GM08714 (cell line): ENCODE data around the gene SAPCD2.

Source experiments
- H3K4me3 ChIP-seq: fragments of 200-500 bp; sonication (Bioruptor generic); 2 replicates; pipeline ENCODE4 v1.5.1; 2014; ENCODE audit warnings: mild to moderate bottlenecking, low read length, inconsistent platforms
- ZNF274 ChIP-seq: IDR thresholded peaks from 2 replicates; pipeline ENCODE4 v1.6.1; 2012; ENCODE audit warnings: mild to moderate bottlenecking, low read depth, low read length

Gene SAPCD2

DNA sequence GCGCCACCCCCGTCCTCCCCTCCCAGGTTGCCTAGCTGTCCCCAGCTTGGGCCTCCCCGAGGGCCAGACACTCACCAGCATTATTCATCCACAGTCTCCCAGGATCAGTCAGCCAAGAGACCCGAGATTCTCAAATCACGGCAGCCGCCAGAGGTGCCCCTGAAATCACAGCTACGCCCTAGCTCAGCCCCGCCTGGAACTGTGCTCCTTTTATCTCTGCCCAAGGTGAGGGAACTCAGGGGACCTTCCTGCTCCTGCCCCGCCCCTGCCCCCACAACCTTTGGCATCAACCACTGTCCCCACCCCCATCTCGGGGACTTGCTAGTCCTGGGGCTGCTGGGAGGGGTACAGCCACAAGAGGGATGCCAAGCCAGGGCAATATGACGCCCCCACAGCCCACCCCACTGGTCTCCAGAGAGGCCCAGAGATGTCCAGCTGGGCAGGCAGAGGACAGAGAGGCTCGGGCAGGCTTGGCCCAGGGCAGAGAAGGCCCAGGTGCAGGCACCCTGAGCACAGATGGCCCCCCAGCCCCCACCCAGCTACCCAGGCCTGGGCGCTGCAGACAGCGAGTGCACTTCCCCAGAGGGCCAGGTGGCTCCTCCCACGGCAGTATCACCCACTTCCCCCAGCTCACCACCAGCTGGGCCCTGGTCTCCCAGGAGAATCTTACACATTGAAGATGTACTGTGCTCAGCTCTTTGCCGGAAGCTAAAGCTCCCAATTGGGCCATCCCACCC, 38.3 kb downstream of the SAPCD2 start, which contains the start of gene FUT7:
Gene FUT7 (minus strand): TSS at position 185 of the 737 bp plus-strand sequence. CDS start 97 bp downstream, at position 88.
- TF ChIP-seq ZNF274 = no peak
- H3K4me3 ChIP-seq = no peak within 1 kb of the TSS

DNA sequence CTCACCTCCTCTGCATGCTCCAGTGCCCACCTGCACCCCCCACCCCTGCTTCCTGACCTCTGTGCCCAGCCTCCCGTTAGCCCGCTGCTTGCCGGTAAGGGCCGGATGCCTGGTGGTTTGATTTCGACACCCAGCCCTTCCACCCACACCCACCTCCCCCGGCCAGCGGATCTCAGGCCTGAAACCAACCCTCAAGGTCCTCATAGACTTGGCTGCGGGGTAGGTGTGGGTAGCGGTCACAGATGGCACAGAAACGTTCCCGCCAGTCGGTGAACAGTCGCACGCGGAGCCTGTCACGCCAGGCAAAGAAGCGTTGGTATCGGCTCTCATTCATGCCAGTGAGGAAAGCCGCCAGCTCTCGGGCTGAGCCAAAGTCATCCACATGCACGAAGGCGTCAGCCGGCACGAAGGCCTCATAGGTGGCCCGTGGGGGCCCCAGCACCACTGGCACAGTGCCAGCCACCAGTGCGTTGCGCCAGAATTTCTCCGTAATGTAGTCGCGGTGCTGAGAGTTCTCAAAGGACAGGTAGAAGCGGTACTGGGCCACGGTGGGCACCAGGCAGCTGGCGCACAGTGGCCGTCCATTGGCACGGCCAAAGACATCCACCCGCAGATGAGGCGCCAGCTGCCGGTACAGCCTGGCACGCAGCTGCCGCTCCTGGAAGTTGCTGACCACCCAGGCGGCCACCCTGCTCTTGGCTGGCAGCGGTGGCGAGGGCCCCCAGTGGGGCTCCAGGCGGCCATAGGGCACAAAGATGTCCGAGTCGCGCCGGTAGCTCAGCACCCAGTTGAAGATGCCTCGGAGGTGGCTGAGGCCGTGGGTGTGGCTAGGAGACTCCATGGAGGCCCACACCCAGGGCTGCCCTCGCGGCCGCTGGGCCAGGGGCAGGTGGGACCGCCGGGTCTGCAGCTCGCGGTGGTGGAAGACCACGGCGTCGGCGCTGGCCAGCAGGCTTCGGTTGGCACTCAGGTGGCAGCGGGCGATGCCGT, 39.5 kb downstream of the SAPCD2 start:
- no peak for TF ChIP-seq ZNF274
- no peak overlapping the region for H3K4me3 ChIP-seq

DNA sequence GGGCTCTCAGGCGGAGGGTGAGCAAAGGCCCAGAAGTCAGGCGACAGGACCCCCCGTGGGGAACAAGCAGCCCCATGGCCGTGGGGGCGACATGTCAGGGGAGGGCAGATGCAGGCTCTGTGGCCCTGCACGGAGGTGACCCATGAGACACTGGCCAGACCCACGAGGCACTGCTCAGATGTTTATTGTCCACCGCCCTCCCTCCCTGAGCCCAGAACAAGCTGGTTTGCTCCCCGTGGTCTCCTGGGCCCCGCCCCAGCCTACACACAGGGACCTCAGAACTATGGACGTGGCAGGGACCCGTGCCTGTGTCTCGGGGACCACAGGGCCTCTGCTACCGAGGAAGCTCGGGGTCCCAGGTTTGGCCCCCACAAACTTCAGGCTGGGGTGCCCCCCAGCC, 40.4 kb downstream of the SAPCD2 start:
- TF ChIP-seq ZNF274 = no peak
- H3K4me3 ChIP-seq = no peak overlapping the region

DNA sequence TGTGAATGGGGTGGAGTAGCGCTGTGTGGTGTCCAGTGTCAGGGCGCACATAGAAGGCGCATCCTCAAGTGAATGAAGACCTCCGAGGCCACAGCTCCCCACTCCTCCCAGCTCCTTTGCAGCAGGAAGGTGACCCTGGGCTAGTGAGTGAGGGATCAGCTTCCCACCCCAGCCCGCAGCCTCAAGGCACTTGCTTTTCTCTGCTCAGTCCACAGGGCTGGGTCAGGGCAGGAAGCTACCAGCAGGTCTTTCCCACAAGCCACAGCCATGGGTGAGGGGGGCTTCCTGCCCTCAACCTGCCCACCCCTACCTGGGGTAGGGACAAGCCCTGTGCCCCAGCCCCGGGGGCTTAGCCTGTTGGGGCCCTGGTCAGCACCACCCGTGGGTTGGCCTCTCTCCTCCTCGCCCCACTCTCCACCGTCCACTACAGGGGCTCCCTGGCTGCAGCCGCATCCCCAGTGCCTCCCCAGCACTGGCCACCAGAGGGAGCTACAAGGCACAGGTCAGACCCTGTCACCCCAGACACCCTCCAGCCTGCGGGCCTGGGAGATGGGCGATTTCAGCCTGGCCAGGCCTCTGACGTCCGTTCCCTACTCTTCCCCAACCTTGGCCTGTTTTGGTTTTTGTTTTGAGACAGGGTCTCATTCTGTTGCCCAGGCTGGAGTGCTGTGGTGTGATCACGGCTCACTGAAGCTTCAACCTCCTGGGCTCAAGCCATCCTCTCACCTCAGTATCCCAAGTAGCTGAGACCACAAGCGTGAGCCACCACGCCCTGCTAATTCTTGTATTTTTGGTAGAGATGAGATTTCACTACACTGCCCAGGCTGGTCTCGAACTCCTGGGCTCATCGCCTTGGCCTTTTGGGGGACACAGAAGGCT, 41.1 kb downstream of the SAPCD2 start:
- H3K4me3 ChIP-seq = no peak overlapping the region
- no peak for TF ChIP-seq ZNF274

DNA sequence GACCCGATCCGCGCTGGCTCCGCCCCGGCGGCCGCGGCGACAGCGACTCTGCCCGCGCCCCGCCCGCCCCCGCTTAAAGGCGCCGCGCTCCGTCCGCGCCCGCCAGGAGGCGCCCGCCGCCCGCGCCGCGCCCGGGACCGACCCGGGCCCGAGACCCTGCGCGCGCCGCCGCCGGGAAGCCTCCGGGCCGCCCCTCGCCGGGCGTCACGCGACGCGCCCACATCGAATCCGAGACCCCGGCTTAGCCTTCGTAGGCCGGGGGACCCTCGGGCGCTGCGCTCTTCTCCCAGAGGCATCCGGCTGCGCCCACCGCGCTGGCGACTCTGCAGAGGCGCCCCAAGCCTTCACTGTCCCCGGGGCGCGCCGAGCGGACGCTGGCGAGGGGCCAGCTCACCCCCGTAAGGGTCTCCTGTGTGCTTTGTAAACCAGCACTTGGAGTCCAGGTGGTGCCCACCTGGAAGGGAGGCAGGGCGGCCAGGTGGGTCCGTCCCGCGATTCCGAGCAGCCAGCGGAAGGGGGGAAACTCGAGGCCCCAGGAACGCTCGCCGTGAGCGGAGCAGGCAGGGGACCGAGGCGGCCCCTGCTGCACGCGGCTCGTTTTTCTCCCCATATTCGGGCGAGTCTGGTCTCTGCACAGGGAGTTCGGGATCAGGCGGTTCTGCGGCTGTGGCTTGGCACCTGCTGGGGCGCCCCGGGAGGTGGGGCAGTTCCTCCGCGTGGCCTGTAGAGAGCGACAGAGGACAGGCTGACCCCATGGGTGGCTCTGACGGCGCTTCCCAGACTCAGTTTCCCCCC, 41.9 kb downstream of the SAPCD2 start:
- no peak for TF ChIP-seq ZNF274
- peak overlapping the region; percentile 16; the same call in 1 of the 2 replicates for H3K4me3 ChIP-seq

DNA sequence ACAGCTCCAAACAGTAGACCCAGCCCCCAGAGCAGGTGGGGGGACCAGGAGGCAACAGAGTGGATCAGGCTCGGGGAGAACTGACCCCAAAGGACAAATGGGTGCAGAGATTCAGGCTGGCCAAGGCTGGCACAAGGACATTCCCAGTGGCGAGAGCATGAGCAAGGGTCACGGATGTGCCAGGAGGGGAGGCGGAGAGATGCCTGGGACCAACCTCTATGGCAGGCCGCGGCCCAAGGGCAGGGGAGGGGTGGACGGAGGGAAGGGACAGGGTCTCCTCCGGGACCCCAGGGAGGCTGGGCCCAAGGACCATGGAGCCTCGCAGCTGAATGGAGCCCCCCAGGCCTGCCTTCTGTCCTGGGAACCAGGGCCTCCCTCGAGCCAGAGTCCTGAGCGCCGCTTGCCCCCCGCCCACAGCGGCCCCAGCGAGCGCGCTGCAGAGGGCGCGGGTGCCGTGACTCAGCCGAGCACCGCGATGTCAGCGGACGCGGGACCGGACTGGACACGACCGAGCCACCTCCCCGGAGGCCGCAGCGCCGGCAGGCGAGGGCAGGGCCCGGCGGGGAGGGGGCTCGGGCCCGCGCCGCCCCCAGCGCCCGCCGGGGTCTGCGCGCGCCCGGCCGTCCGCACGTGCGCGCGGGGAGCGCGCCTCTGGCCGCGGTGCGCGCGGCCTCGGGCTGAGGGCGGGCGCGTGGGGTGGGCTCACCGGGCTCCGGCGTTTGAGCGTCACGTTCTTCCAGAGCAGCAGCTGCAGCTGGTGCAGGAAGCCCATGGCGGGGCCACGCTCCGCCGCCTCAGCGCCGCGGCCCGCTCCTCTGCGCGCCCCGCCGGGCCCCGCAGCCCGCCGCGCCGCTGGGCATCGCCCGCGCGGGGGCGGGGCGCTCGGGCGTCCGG, 42.7 kb downstream of the SAPCD2 start, which contains the start of gene ABCA2:
Gene ABCA2 (minus strand): TSS at position 869 of the 894 bp plus-strand sequence. CDS start 97 bp downstream, at position 772.
- TF ChIP-seq ZNF274 = no peak
- peak within 1 kb of the TSS; percentile 16; the same call in 1 of the 2 replicates for H3K4me3 ChIP-seq

DNA sequence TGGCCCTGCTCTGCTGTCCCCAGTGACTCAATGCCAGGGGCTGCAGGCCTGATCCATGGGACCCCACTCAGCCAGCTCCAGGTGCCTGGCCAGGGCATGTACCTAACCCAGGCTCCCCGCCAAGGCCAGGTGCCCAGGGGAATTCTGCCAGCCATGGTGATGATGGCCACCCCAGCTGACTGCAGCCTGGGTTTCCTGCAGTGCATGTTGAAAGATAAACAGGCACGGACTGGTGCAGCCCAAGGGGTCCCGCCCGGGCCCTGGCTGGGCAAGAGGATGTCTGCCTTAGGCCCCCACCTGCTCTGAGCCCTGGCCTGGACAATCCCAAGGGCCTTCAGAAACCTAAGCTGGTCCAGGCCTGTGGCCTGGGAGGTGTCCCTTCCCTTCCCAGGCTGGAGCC, 43.5 kb downstream of the SAPCD2 start:
- H3K4me3 ChIP-seq = no peak overlapping the region
- TF ChIP-seq ZNF274 = no peak

DNA sequence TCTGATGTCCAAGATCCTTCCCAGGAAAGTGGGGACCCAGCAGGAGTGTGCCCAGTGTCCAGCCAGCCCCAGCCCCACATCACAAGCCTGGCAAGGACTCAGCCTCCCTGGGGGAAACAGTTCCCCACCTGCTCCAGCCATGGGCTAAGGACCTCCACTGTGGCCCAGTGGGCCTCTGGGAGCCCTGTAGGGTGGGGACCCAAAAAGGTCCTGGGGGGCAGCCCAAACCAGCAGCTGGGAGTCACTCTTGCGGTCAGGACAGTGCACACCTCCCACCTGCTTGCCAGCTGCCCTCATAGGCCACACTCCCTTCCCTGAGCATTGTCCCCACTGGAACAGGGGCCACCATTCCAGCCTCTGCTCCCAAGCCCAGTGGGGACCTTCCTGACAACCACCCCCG, 44.0 kb downstream of the SAPCD2 start:
- no peak for TF ChIP-seq ZNF274

DNA sequence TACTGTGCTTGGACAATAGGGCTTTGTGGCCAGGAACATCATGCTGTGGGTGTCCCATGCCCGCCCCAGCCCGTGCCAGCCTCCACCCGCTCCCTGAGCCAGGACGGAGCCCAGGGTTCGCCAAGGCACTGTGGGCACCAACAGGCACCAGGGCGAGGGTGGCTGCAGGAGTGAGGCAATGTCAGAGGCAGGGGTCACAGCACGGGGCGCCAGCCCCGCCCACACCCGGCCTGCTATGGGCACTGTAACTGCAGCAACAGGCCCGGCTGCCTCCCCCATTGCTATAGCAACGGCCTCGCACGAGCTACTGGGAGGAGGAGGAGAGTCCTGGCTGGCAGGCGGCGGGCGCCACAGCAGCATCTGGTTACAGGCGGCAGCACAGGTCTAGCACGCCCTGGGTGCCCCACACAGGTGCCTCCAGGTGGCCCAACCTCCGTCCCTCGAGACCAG, 44.8 kb downstream of the SAPCD2 start:
- no peak for TF ChIP-seq ZNF274
- H3K4me3 ChIP-seq = no peak overlapping the region

More for the DNA sequence above, 44.0 kb downstream of the SAPCD2 start:
- no peak overlapping the region for H3K4me3 ChIP-seq

DNA sequence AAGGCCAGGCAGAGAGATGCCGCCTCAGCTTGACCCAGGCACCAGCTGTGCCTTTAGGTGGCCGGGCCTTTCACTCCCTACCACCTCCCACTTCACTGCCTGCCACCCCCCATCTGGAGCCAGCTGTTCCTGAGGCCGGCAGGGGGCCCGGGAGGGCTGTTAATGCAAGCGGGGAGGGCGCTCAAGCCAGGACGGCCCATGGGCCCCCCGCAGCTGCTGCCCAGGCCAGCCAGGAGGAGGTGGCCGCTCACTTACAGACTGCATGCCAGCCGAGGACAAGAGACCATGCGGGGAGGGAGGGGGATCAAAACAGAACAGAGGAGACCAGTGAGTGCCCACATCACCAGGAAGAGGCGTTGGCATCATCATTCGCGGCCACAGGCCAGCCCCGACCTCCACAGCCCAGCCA, 46.8 kb downstream of the SAPCD2 start:
- TF ChIP-seq ZNF274 = no peak
- no peak overlapping the region for H3K4me3 ChIP-seq

DNA sequence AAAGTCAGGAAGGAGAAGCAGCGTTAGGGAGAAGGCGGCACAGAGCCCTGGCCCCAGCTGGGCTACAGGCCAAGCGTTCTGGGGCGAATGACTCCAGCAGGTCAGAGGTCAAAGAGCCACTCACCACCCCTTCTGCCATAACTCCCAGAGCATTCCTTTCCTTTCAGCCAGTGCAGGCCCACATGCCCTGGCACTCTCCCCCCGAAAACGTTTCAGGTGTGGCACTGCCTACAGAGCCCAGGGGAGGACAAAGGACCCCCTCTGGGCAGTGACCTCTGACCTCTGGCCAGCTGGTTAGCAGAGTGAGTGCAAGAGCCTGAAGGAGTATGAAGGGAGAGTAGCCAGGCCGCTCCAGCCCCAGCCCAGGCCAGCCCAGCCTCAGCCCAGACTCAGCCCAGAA, 47.2 kb downstream of the SAPCD2 start:
- H3K4me3 ChIP-seq = no peak overlapping the region
- TF ChIP-seq ZNF274 = no peak

DNA sequence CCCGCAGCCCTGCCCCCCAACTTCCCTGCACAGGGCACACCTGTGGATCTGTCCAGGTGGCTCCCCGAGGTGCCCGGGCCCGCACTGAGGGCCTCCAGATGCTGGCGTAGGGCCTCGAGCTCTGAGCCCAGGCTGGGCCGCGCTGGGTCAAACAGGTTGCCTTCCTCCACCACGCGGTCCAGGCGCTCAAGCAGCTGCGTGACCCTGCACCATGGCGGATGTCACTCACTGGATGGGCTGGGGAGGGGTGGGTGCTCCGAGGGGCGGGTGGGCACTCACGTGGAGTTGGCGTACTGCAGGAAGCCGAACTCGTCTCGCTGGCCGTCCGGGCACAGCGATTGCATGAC, 47.7 kb downstream of the SAPCD2 start:
- no peak overlapping the region for H3K4me3 ChIP-seq
- TF ChIP-seq ZNF274 = no peak
